ENCODE data around the gene CCDC13. TPM values are rescaled to one million over a fixed set of nuclear protein-coding genes. Genes with fewer than 3 reads are reported as not detected.

The CCDC13 gene
- total and polyA plus RNA-seq, 10 of the 15 experiments (the other 5 are each of a cell fraction or from before 2014, with no cell fraction given) = 0.13 to 0.81 (median 0.30) TPM; not detected in 4

DNA sequence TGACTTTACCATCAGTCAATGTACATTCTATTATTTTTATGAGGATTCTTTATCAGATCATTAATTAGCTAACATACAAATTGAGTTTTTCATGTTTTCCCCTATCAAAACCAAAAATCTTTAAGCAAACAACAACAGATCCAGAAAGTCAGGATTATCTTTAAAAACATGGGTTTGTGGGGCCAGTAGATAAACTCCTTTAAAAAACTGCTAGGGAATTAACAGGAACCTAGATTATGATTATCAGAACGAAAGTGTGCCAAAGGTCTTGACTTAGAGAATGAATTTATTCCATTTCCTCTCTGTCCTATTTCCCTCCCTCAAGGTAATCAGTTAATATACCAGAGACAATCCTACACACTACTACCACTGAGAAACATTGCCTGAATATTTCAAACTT lies 13.2 kb upstream of the CCDC13 start:
- FAIRE-seq = no peak
- SMC1A ChIA-PET (ENCODE audit: uncharacterized antibody, unreplicated experiment) = interaction anchor here (0.9 to 1.1 kb wide), 2 partner anchors 19 to 205 kb away, joined by 3 to 4 read pairs; no protein-coding TSS in a partner anchor
- ATAC-seq = no peak
- intact Hi-C loops (cut with micrococcal nuclease; ENCODE audit: unreplicated experiment) = no loop called here
- Histone ChIP-seq H3K4me1 (ENCODE audit: control insufficient read depth, insufficient read depth, low read length) (no peaks in the 10 kb centered on the region), H3K36me3 (ENCODE audit: control insufficient read depth in 2 of 2, insufficient read depth in 2 of 2, low read length in 1 of 2) (peaks cover 0 to 5% of the 10 kb centered on the region in 2 experiments; a peak in 2 of 4 replicates), H4K20me1 (ENCODE audit: control insufficient read depth, insufficient read depth) (no peaks in the 10 kb centered on the region), H3K27me3 (replicated peaks in 1 of 2; ENCODE audit: control insufficient read depth in 2 of 2, insufficient read depth in 2 of 2, low read length in 1 of 2) (no peaks in the 10 kb centered on the region), H3K9me3 (replicated peaks; ENCODE audit: control insufficient read depth, insufficient read depth, low read length) (no peaks in the 10 kb centered on the region), H3K27ac (ENCODE audit: control insufficient read depth, insufficient read depth) (no peak overlapping the region), H3K4me2 (ENCODE audit: control insufficient read depth, insufficient read depth) (no peak overlapping the region), H3K4me3 (no peak overlapping the region), H3K79me2 (ENCODE audit: control insufficient read depth, insufficient read depth, low read length) (no peaks in the 10 kb centered on the region; the same call in 1 of the 2 replicates), H3K9ac (ENCODE audit: control insufficient read depth, insufficient read depth, low read length) (no peak overlapping the region), H2AFZ (ENCODE audit: control insufficient read depth, low read depth, low read length) (no peak overlapping the region)
- RAD21 ChIA-PET (ENCODE audit: unreplicated experiment) = interaction anchor here (1.1 kb wide), 1 partner anchor 45 kb away, joined by 3 read pairs; no protein-coding TSS in a partner anchor
- in situ Hi-C loops (cut with MboI) = no loop called here
- DNase-seq (ENCODE audit: low read depth, low spot score) = no peak
- POLR2A ChIA-PET = interaction anchor here (1.0 kb wide), 1 partner anchor 120 kb away, joined by 3 read pairs; no protein-coding TSS in a partner anchor
- no TSS peak for BruUV-seq (replicated peaks)
- CTCF ChIA-PET = interaction anchor here (0.9 to 2.2 kb wide), 3 partner anchors 53 to 94 kb away, joined by 3 to 9 read pairs (median 3); no protein-coding TSS in a partner anchor
- 100% methylated on average over 1 of the region's 1 CpG for WGBS (ENCODE audit: insufficient coverage, insufficient replicate concordance, low lambda C conversion rate, missing lambda C conversion rate)
- TF ChIP-seq MYC (IDR thresholded peaks at IDR 0.05; ENCODE audit: insufficient read depth, insufficient read length, insufficient replicate concordance, low read length, severe bottlenecking) (no peak), TARDBP (IDR thresholded peaks at IDR 0.05; ENCODE audit: borderline replicate concordance) (no peak)

DNA sequence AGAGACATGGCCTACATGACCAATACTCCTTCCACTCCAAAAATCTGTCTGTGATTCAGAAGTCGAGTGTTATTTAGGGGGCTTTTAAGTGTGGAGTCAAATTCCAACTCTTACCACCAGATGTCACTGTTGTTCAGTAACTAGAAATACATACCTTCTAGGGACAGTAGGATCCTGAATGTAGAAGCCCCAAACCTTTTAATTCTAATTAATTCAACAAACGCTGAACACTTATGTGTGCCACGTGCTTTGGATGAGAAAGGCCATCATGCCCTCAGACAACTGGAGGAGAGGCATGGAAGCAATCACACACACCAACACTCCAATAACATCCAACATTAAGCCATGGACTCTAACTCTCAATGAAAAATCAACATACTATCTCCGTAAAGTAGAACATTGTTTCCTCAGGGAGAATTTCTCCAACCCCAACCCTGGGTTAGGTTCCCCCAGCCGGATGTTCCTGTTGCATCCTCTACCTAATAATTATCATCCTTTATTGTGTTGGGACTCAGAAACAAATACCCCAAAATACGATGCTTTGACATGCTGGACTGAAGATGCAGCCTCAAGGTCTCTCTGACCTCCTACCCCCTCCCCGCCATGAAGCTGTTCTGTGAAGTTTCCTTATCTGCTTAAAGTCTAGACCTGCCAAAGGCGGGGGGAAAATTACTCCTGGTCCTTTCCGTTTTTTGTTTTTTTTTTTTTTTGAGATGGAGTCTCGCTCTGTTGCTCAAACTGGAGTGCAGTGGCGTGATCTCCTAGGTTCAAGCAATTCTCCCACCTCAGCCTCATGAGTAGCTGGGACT lies 8.0 kb upstream of the CCDC13 start:
- in situ Hi-C loops (cut with MboI) (loop anchor here (5.0 kb wide), 2 partner anchors 56 to 96 kb away; partner anchors contain the start of gene CYP8B1), intact Hi-C loops (cut with micrococcal nuclease; ENCODE audit: unreplicated experiment) (loop anchor here (1.0 to 2.0 kb wide), 3 partner anchors 50 to 100 kb away; no protein-coding TSS in a partner anchor)
- FAIRE-seq (peak; percentile 31), DNase-seq (ENCODE audit: low read depth, low spot score) (peak; percentile 39), ATAC-seq (peak; percentile 96)
- H3K36me3 ChIP-seq (ENCODE audit: control insufficient read depth in 2 of 2, insufficient read depth in 2 of 2, low read length in 1 of 2) = peaks cover 0 to 3% of the 10 kb centered on the region in 2 experiments; a peak in 1 of 4 replicates
- 62% methylated on average over 11 of the region's 11 CpGs for whole genome bisulfite sequencing (ENCODE audit: insufficient coverage, insufficient replicate concordance, low lambda C conversion rate, missing lambda C conversion rate)
- ChIA-PET SMC1A (ENCODE audit: uncharacterized antibody, unreplicated experiment) (interaction anchor here (0.7 to 1.9 kb wide), 5 partner anchors 15 to 58 kb away, joined by 3 to 5 read pairs (median 3); no protein-coding TSS in a partner anchor), CTCF (interaction anchor here (0.6 to 5.2 kb wide), 12 partner anchors 11 to 101 kb away, joined by 3 to 39 read pairs (median 10); partner anchors contain the start of gene ACKR2), POLR2A (no interaction called here), RAD21 (ENCODE audit: unreplicated experiment) (interaction anchor here (1.2 kb wide), 1 partner anchor 32 kb away, joined by 3 read pairs; no protein-coding TSS in a partner anchor)
- no peak overlapping the region for H2AFZ ChIP-seq (ENCODE audit: control insufficient read depth, low read depth, low read length)
- TF ChIP-seq NFYB (IDR thresholded peaks at IDR 0.05; ENCODE audit: insufficient read depth, low read depth, low read length) (no peak), HDGF (IDR thresholded peaks at IDR 0.05) (no peak), RAD21 (IDR thresholded peaks at IDR 0.05; ENCODE audit: insufficient read depth, low read depth, low read length) (peak; percentile 63), SMC3 (IDR thresholded peaks at IDR 0.05; ENCODE audit: borderline replicate concordance, low read length) (peak; percentile 73), LARP7 (IDR thresholded peaks at IDR 0.05) (no peak)
- TF ChIP-seq, protein P1, sequence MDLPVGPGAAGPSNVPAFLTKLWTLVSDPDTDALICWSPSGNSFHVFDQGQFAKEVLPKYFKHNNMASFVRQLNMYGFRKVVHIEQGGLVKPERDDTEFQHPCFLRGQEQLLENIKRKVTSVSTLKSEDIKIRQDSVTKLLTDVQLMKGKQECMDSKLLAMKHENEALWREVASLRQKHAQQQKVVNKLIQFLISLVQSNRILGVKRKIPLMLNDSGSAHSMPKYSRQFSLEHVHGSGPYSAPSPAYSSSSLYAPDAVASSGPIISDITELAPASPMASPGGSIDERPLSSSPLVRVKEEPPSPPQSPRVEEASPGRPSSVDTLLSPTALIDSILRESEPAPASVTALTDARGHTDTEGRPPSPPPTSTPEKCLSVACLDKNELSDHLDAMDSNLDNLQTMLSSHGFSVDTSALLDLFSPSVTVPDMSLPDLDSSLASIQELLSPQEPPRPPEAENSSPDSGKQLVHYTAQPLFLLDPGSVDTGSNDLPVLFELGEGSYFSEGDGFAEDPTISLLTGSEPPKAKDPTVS (IDR thresholded peaks at IDR 0.05; ENCODE audit: low read depth, low read length) = no peak
- TF ChIP-seq, protein P2, sequence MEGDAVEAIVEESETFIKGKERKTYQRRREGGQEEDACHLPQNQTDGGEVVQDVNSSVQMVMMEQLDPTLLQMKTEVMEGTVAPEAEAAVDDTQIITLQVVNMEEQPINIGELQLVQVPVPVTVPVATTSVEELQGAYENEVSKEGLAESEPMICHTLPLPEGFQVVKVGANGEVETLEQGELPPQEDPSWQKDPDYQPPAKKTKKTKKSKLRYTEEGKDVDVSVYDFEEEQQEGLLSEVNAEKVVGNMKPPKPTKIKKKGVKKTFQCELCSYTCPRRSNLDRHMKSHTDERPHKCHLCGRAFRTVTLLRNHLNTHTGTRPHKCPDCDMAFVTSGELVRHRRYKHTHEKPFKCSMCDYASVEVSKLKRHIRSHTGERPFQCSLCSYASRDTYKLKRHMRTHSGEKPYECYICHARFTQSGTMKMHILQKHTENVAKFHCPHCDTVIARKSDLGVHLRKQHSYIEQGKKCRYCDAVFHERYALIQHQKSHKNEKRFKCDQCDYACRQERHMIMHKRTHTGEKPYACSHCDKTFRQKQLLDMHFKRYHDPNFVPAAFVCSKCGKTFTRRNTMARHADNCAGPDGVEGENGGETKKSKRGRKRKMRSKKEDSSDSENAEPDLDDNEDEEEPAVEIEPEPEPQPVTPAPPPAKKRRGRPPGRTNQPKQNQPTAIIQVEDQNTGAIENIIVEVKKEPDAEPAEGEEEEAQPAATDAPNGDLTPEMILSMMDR (IDR thresholded peaks at IDR 0.05 in 2 of 3, conservative IDR thresholded peaks at IDR 0.05 in 1 of 3; ENCODE audit: control insufficient read depth in 2 of 3, extremely low read depth in 1 of 3, insufficient read depth in 1 of 3, low read depth in 3 of 3, low read length in 3 of 3) = peak; percentile 62 to 68 (median 63)
- no peaks in the 10 kb centered on the region; the same call in 1 of the 2 replicates for H4K20me1 ChIP-seq (ENCODE audit: control insufficient read depth, insufficient read depth)
- H3K79me2 ChIP-seq (ENCODE audit: control insufficient read depth, insufficient read depth, low read length) = no peaks in the 10 kb centered on the region
- no peak overlapping the region for H3K27ac ChIP-seq (ENCODE audit: control insufficient read depth, insufficient read depth)
- no TSS peak for BruUV-seq (replicated peaks)
- no peak overlapping the region for H3K4me2 ChIP-seq (ENCODE audit: control insufficient read depth, insufficient read depth)
- H3K4me3 ChIP-seq = no peak overlapping the region
- H3K9ac ChIP-seq (ENCODE audit: control insufficient read depth, insufficient read depth, low read length) = no peak overlapping the region
- no peaks in the 10 kb centered on the region for H3K9me3 ChIP-seq (replicated peaks; ENCODE audit: control insufficient read depth, insufficient read depth, low read length)
- no peaks in the 10 kb centered on the region for H3K4me1 ChIP-seq (ENCODE audit: control insufficient read depth, insufficient read depth, low read length)
- H3K27me3 ChIP-seq (replicated peaks in 1 of 2; ENCODE audit: control insufficient read depth in 2 of 2, insufficient read depth in 2 of 2, low read length in 1 of 2) = no peaks in the 10 kb centered on the region

All from GM12878 (cell line).